NK-92 treated with Interleukin-12 subunit alpha and Interleukin-12 subunit beta, amount 100 ng/mL, for 24 hours (cell line): ENCODE measurements around the gene GRIA3.
"Not testable (repeated sequence)": the region's sequence is repeated elsewhere in the genome, so short reads cannot be mapped to it uniquely, and the experiment has no call there.

Experiments used
- DNase-seq: peaks from one replicate; lab custom pipeline; 2025; lab: John Stamatoyannopoulos, UW

The GRIA3 gene

GRCh38 chrX:123350226-123350625 is 166.1 kb downstream of the GRIA3 start:
- no peak for DNase-seq

DNA sequence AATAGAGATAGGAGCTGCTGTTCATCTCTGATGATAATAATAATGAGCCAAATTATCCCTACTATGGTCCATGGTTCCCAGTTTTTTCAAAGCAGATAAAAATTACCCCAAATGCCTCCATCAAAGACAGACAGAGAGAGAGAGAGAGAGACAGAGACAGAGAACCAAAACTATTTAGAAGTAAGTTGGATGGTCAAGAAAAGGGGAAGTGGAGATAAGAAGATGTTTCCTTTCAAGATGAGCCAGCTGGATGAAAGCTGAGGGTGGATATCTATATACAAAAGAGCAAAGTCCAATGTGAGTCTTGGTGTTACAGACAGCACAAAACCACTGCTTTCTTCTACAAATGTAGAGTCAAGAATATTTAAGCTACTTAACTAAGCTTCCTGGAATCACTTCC is 173.9 kb downstream of the GRIA3 start:
- no peak for DNase-seq

DNA sequence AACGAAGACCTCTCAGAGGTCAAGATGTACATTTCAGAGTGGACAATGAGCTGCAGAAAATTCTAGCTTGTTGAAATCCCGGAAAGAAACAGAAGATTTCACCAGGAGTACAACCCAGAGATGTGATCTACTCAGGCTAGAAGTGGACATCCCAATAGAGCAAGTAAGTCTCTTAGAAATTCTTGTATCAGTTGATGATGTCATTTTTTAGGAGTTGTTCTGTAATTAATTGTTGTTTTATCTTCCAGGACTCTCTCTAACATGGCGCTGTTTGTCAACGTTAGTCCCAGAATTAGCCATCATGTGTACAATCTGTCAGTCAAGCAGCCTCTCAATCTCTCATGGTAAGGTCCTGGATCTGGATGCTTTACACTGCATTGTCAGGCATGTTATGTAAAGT is 174.4 kb downstream of the GRIA3 start:
- no peak for DNase-seq

- DNase-seq = no peak
Measured at GRCh38 chrX:123361371-123361770, 177.3 kb downstream of the GRIA3 start.

DNA sequence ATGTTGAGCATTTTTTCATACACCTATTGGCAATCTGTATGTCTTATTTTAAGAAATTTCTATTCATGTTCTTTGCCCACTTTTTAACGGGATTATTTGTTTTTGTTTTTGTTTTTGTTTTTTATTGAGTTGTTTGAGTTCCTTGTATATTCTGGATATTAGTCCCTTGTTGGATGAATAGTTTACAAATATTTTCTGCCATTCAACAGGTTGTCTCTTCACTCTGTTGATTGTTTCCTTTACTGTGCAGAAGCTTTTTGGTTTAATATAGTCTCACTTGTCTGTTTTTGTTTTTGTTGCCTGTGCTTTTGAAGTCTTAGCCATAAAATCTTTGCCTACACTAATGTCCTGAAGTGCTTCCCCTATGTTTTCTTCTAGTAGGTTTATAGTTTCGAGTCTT is 202.1 kb downstream of the GRIA3 start:
- not testable (repeated sequence) for DNase-seq

- no peak for DNase-seq
Measured at GRCh38 chrX:123392921-123393320, 208.8 kb downstream of the GRIA3 start.

DNA sequence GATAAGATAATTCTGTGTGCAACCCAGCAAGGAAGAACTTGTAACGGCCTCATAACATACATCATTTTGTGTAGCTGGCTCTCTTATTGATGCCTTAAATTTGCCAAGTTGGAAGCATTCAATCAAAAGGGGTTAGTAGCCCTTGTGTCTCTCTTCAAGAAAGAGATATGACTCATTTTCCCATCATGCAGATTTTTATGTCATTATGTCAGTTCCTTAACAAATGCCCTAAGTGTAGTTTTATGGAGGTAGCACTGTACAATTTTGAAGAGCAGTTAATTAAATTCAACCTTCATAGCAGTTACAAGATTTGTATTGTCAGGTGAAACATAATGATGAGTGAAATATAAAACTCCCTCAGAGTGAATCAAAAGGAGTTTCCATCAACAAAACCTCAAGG is 215.6 kb downstream of the GRIA3 start:
- DNase-seq = no peak

DNA sequence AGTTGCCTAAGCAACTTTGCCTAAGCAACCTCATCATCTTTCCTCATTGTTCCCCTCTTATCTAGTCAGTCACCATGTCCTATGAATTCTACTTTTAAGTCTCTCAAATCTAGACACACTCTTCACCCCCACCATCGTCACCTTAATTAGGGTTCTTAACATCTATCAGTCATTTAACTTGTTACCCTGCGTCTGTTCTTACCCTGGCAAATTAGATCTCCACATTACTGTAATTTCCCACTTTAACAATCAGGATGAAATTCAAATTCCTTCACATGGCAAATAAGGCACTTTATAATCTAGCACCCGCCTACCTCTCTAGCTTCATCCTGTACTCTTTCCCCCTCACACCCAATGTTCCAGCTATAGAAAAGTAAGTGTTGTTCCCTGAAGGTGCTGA is 221.2 kb downstream of the GRIA3 start:
- no peak for DNase-seq

GRCh38 chrX:123408821-123409737 is 225.0 kb downstream of the GRIA3 start:
- no peak for DNase-seq

DNA sequence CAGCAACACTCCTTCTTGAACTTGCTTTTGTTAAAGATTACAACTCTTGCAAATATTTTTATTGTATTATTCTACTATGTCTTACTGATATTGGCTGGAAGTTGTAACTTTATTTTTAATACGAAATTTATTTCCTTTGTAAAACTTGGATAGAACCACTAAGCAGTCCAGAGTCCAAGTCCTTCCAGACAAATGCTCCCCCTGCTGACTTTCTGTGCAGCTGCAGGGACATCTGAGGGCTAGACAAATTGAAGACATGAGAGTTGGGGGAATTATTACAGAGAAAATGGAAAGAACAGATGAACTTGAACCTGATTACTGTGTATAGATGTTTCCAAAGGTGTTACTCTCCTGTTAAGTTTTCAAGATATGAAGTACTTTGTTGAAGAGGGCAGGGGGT is 238.8 kb downstream of the GRIA3 start:
- DNase-seq = no peak

DNA sequence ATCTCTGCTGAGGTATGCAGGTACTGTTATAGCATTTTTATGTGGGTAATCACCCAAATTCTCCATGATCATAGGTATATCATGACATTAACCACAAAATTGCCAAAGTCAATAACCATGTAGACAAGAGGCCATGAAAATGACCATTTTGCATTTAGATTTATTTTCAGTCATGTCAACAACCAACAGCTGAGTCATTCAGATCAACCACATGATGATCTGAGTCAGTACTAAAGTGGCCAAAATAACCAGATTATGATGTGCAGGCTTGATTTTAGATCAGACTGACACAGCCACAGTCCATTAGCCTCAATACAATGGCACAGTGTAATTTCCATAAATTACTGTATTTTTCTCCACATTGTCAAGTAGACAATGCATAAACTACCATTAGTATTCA is 240.5 kb downstream of the GRIA3 start:
- no peak for DNase-seq

DNA sequence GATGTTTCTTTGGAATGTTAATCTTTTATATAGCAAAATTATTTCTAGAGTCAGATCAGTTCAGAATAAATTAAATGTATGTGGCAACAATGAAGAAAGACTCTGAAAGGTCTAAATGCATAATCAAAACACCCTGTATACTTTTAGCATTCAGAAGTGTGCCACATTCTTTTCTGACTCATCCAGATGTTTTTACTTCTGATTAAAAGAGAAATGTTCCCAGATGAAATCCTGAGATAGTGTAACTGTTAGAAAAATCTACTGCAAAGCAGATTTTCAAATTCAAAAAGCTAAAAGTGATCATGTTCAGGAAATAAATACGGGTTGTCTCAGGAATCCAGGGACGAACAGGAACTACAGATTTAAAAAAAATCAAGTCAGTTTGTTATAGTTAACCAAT is 241.4 kb downstream of the GRIA3 start:
- no peak for DNase-seq

DNA sequence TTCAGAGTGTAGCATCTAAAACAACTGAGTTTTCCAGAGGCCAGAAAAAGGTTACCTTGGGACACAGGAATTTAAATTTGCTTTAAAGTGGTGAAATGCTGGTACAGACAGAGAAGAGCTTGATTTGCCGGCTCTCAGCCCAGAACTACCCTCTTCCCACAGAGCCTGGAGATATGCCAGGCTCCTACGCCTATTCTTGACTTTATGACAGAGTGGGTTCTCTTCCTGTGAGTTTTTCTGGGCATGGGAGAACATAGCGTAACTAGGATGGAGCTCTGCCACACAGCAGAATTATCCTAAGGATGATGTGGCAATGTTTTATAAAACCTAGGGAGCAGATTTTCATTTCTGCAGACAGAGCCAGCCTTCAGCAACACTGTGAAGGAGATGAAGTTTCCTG is 241.8 kb downstream of the GRIA3 start:
- no peak for DNase-seq

DNA sequence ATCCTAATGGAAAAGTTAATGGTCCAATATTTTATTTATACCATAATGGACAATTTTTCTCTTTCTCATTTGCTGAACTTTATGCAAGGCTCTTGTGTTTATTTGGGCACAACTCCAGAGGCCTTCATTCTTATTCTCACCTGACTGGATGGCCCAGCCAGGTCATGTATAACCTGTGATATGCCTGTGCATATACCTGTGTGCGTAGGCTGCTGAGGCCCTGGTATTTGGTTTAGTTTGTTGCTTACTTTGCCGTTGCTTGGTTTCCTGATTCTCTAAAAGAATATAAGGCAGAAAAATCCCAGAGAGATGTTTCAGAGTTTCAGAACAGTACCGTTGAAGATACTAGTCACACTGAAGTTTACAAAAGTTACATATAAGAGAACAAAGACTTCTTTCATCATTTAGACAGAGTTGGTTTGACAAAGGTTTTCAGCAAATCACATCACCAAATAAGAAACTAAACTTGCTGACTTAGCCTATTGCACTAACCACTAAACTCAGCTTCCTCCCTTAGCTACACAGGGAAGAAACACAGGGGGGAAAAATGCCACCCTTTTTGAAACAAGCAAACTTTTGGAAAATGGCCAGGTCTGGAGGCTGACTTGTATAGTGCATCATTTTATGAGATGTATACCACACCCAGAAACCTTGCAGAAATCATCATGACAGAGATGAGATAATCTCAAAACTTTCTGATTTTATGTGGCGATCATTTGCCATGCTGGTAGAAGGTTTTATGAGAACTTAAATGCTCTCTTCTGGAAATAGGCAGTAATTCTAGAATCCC is 248.5 kb downstream of the GRIA3 start:
- no peak for DNase-seq

DNA sequence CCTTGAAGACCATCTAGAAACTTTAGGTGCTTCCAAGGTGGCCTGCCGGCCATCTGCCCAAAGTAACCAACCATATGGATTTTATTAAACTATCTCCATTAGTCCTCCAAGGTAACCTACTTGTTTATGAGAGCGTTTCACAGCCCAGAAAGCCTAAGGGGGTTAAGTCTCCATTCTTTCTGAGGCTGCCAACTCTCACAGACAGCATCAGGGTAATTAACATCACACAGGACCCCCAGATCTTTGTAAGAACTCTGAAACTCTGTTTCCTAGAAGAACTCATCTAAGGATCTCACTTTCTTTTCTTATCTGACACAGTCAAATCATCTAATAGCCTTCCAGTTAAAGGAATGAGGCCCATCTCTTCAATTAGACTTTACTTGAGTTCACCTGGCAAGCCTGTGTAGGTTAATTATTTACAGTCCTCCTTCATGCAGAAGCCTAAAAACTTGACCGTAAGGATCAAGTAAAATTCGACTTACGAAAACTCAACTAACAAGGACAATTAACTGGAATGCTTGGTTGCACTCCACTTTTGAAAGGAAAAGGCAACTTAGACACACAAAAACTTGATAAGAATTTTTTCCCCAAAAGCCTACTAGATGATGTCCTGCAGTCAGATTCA is 252.5 kb downstream of the GRIA3 start:
- DNase-seq = no peak

DNA sequence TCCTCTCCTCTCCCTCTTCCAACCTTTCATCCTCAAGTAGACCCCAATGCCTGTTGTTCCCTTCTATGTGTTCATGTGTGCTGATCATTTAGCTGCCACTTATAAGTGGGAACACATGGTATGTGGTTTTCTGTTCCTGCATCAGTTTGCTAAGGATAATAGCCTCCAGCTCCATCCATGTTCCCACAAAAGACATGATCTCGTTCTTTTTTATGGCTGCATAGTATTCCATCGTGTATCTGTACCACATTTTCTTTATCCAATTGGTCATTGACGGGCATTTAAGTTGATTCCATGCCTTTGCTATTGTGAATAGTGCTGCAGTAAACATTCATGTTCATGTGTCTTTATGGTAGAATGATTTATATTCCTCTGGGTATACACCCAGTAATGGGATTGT is 255.8 kb downstream of the GRIA3 start:
- not testable (repeated sequence) for DNase-seq

DNA sequence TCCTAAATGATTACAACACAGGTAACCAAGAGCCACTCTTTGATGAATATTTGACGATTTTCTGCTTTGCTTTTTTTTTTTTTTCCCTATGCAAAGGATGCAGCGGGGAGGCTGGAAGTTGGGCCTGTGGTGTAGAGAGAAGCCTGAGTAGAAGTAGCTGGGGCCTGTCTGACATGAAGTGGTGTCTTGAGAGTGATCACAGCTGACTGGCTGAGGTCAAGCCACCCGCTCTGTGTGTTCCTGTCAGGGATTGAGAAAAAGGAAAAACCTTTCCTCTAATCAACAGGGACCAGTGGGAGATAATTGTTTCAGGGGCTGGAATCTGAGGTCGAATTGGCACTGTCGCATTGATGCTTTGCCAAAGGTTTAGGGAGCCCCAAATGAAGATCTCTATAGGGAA is 258.7 kb downstream of the GRIA3 start:
- DNase-seq = no peak

DNA sequence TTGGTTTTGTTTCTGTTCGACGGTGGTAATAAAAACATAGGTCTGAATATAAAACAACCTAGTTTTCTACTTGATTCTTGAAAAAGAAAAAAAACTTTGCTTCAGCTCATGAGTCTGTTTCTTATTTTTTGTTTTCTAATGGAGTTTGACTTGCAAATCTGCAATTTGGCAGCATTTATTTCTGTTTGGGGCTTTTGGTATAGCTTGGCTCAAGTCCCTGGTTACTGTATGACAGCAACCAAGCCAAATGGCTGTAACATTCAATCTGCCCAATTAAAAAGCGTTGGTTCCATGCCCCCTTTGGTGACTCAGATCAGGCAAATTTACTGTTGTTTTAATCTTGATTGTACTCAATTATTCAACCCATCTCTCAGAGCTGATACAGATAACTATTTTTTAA is 263.4 kb downstream of the GRIA3 start:
- no peak for DNase-seq

DNA sequence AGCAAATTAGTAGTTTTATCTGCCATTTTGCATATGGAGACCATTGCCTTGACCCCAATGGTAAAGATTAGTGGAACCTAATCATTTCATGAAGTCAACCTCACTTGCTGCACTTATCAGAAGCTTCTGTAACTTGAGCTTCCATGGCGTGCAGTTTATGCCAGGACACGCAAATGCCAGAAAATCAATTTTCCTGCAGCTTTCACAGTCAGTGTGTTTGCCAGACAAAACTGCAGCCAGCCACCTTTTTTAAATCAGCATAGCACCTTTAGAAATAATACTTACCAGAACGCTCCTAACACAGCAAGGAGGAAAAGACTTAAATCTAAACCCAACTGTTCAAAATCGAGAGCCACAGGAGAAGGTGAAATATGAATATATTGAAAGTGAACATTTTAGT is 265.3 kb downstream of the GRIA3 start:
- no peak for DNase-seq

GRCh38 chrX:123450222-123450621 is 266.1 kb downstream of the GRIA3 start:
- DNase-seq = no peak

GRCh38 chrX:123454712-123455431 is 270.8 kb downstream of the GRIA3 start:
- DNase-seq = no peak

- DNase-seq = no peak
Measured at GRCh38 chrX:123455693-123456092, 271.6 kb downstream of the GRIA3 start.
